Cardiac muscle cell (in vitro differentiated cells and primary cell): ENCODE measurements around the gene TXNDC9. TPM values are rescaled to one million over a fixed set of nuclear protein-coding genes. Genes with fewer than 3 reads are reported as not detected.
"Not testable (repeated sequence)": the region's sequence is repeated elsewhere in the genome, so short reads cannot be mapped to it uniquely, and the experiment has no call there.

Experiments
- DNase-seq, 2 donors: peaks; one replicate each; pipeline versions ENCODE4 v3.0.0 to v3.0.0-alpha.2; 2010 to 2017; ENCODE audit warnings: low read depth in 1 of 2, low spot score in 1 of 2
- H3K27ac ChIP-seq: fragments of 200-600 bp; sonication (generic); 2 replicates; pipeline ENCODE4 v1.5.1; 2016
- H3K27me3 ChIP-seq: fragments of 200-600 bp; sonication (generic); 2 replicates; pipeline ENCODE4 v1.6.0; 2016; ENCODE audit warnings: control low read depth
- H3K36me3 ChIP-seq: fragments of 200-600 bp; sonication (generic); 2 replicates; pipeline ENCODE4 v1.5.1; 2016; ENCODE audit warnings: control low read depth
- H3K4me1 ChIP-seq: fragments of 200-600 bp; sonication (generic); 2 replicates; pipeline ENCODE4 v1.8.1; 2017; ENCODE audit warnings: low read depth, mild to moderate bottlenecking, mixed run types
- H3K4me3 ChIP-seq: fragments of 200-600 bp; sonication (generic); 2 replicates; pipeline ENCODE4 v1.5.1; 2016; ENCODE audit warnings: mild to moderate bottlenecking
- H3K9me3 ChIP-seq: fragments of 200-600 bp; sonication (generic); 2 replicates; pipeline ENCODE4 v1.5.1; 2017; ENCODE audit warnings: low read depth, mild to moderate bottlenecking, control low read depth
- polyA plus RNA-seq: library from polyadenylated mRNA; unstranded; fragments of >200 nt; fragmentation: Nextera tagmentation; extraction: Ambion mirVana; gene quantifications from 2 replicates; pipeline ENCODE4 v1.2.1, GENCODE V29; 2016
- total RNA-seq: library from RNA; depleted of rRNA; stranded (reverse); fragments of >200 nt; gene quantifications from 2 replicates; pipeline ENCODE4 v1.2.3, GENCODE V29; 2016
- TF ChIP-seq, protein P1 (sequence below): IDR thresholded peaks from 2 replicates; pipeline ENCODE4 v1.5.1; 2012; ENCODE audit warnings: low read depth, mild to moderate bottlenecking, low read length

Gene TXNDC9
- total and polyA plus RNA-seq, 2 experiments from 2014 or later: 27.5 to 40.0 TPM

DNA sequence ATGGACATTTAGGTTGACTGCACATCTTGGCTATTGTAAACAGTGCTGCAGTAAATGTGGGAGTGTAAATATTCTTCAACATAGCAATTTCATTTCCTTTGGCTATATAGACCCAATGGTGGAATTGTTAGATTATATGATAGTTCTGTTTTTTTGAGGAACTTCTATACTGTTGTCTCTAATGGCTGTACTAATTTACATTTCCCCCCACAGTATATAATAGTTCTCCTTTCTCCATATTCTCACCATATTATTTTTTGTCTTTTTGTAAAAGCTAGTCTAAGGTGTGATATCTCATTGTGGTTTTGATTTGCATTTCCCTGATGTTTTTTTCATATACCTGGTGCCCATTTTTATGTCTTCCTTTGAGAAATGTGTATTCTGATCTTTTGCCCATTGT lies 14.1 kb upstream of the TXNDC9 start:
- H3K4me1 ChIP-seq: no peaks in the 10 kb centered on the region
- H3K9me3 ChIP-seq: no peaks in the 10 kb centered on the region
- no peak overlapping the region for H3K4me3 ChIP-seq
- no peak for DNase-seq
- no peak overlapping the region for H3K27ac ChIP-seq
- no peaks in the 10 kb centered on the region for H3K27me3 ChIP-seq
- TF ChIP-seq, protein P1, sequence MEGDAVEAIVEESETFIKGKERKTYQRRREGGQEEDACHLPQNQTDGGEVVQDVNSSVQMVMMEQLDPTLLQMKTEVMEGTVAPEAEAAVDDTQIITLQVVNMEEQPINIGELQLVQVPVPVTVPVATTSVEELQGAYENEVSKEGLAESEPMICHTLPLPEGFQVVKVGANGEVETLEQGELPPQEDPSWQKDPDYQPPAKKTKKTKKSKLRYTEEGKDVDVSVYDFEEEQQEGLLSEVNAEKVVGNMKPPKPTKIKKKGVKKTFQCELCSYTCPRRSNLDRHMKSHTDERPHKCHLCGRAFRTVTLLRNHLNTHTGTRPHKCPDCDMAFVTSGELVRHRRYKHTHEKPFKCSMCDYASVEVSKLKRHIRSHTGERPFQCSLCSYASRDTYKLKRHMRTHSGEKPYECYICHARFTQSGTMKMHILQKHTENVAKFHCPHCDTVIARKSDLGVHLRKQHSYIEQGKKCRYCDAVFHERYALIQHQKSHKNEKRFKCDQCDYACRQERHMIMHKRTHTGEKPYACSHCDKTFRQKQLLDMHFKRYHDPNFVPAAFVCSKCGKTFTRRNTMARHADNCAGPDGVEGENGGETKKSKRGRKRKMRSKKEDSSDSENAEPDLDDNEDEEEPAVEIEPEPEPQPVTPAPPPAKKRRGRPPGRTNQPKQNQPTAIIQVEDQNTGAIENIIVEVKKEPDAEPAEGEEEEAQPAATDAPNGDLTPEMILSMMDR: no peak
- no peaks in the 10 kb centered on the region for H3K36me3 ChIP-seq

DNA sequence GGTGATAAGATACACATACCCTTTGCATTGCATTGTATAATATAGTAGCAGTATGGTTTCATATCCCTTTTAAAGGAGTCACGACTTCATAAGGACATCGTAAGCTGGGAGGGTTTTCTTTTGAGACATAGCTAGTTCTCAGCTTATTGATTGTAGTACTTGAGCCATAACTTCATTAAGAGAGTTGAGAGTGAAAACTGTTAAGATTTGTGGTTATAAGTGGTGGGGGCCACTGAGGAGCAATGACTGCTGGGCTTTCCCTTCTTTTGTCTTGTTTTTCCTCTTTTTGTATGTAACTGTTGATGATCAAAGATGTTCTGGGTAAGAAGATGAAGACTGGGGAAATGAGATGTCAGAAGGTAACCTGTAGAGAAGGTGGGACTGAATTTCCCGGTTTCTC lies 12.0 kb upstream of the TXNDC9 start:
- peak overlapping the region; percentile 15 for H3K27ac ChIP-seq
- no peak for DNase-seq
- no peaks in the 10 kb centered on the region for H3K4me1 ChIP-seq
- H3K27me3 ChIP-seq: no peaks in the 10 kb centered on the region
- no peaks in the 10 kb centered on the region for H3K9me3 ChIP-seq
- TF ChIP-seq, protein P1: no peak
- no peaks in the 10 kb centered on the region for H3K36me3 ChIP-seq
- no peak overlapping the region for H3K4me3 ChIP-seq

DNA sequence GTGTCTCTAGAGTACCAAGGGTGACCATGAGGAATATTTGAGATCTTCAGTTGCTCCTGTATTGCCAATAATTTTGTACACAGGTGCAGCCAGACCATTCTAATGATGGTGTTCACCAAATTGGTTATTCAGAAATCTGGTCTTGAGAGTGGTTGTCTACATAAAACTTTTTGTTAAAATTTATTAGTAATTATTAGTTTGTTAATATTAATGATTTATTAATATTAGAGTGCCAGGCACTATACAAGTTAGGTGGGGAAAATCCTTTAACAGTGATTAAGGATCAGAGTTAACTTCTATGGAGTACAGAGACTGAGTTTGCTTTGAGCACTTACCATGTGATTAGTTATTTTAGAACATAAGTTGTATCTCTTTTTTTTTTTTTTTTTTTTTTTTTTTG lies 10.1 kb upstream of the TXNDC9 start:
- no peaks in the 10 kb centered on the region for H3K9me3 ChIP-seq
- no peaks in the 10 kb centered on the region for H3K4me1 ChIP-seq
- no peak overlapping the region for H3K27ac ChIP-seq
- no peaks in the 10 kb centered on the region for H3K27me3 ChIP-seq
- TF ChIP-seq, protein P1: no peak
- H3K36me3 ChIP-seq: no peaks in the 10 kb centered on the region
- no peak overlapping the region for H3K4me3 ChIP-seq
- no peak for DNase-seq

DNA sequence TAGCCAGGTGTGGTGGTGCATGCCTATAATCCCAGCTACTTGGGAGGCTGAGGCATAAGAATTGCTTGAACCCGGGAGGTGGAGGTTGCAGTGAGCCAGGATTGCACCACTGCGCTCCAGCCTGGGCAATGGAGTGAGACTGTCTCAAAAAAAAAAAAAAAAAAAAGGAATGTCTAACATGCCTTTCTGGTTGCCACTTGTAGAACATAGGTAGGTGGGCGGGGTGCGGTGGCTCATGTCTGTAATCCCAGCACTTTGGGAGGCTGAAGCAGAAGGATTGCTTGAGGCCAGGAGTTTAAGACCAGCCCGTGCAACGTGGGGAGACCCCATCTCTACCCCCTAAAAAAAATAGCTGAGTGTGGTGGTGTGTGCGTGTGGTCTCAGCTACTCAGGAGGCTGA lies 9.3 kb upstream of the TXNDC9 start:
- H3K9me3 ChIP-seq, H3K4me3 ChIP-seq, DNase-seq, H3K36me3 ChIP-seq, H3K27me3 ChIP-seq, H3K27ac ChIP-seq, H3K4me1 ChIP-seq: not testable (repeated sequence)

DNA sequence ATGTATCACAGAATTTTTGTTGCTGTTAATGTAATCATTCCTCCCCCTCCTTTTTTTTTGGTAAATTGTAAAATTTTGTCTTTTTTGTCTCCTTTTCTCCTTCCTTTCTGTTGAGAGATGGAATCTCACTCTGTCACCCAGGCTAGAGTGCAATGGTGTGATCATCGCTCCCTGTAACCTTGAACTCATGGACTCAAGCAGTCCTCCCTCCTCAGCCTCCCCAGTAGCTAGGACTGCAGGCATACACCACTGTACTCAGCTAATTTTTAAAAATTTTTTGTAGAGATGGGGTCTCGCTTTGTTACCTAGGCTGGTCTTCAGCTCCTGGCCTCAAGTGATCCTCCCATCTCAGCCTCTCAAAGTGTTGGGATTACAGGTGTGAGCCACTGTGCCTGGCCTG lies 6.4 kb upstream of the TXNDC9 start:
- no peak for DNase-seq
- no peak overlapping the region for H3K4me3 ChIP-seq
- no peak overlapping the region for H3K27ac ChIP-seq
- H3K9me3 ChIP-seq: no peaks in the 10 kb centered on the region
- TF ChIP-seq, protein P1: no peak
- H3K36me3 ChIP-seq: no peaks in the 10 kb centered on the region
- H3K4me1 ChIP-seq: peaks cover 10% of the 10 kb centered on the region
- no peaks in the 10 kb centered on the region for H3K27me3 ChIP-seq

DNA sequence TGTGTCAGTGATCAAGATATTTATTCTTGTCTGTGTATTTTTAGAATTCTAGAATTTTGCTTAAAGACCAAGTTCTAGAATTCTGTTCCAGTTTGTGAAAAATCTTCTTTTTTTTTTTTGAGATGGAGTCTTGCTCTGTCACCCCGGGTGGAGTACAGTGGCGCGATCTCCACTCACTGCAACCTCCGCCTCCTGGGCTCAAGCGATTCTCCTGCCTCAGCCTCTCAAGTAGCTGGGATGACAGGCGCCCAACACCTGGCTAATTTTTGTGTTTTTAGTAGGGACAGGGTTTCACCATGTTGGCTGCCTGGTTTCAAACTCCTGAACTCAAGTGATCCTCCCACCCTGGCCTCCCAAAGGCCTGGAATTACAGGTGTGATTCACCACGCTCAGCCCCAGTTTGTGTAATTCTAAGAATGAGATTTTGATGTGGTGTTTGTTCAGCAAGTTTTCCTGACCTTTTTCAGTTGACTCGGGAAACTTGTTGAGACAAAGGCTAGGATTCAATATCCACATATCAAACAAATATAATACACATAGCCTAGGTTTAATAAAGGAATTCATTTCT lies 4.6 kb upstream of the TXNDC9 start:
- Histone ChIP-seq H3K4me3 (no peak overlapping the region), H3K9me3 (no peaks in the 10 kb centered on the region), H3K4me1 (peaks cover 10% of the 10 kb centered on the region), H3K36me3 (no peaks in the 10 kb centered on the region), H3K27me3 (no peaks in the 10 kb centered on the region), H3K27ac (no peak overlapping the region)
- no peak for DNase-seq
- TF ChIP-seq, protein P1: no peak
